GM06990 (cell line): Measurements from ENCODE around the gene LDLRAD4.

Source experiments
- DNase-seq: peaks from one replicate; pipeline ENCODE4 v3.0.0-alpha.2; 2011; ENCODE audit not compliant: insufficient read length; ENCODE audit errors: extremely low read depth
- H3K27me3 ChIP-seq: replicated peaks from 2 replicates; pipeline ENCODE4 v1.6.0; 2011; ENCODE audit warnings: low read length; ENCODE audit not compliant: control insufficient read depth, insufficient read depth
- H3K36me3 ChIP-seq: 2 replicates; pipeline ENCODE4 v1.5.1; 2011; ENCODE audit warnings: low read length; ENCODE audit not compliant: control insufficient read depth, insufficient read depth
- H3K4me3 ChIP-seq: replicated peaks from 2 replicates; pipeline ENCODE4 v1.5.1; 2011; ENCODE audit warnings: low read depth, mild to moderate bottlenecking, control low read depth, low read length
- CTCF ChIP-seq: IDR thresholded peaks from 2 replicates; pipeline ENCODE4 v1.5.1; 2011; ENCODE audit warnings: low read length, control low read depth, mild to moderate bottlenecking, inconsistent platforms; ENCODE audit not compliant: insufficient read depth, poor library complexity, severe bottlenecking

LDLRAD4 gene

GRCh38 chr18:13309748-13310670 lies 91.4 kb downstream of the LDLRAD4 start:
- H3K4me3 ChIP-seq = no peak overlapping the region
- H3K36me3 ChIP-seq = no peaks in the 10 kb centered on the region
- no peak for DNase-seq
- no peak for TF ChIP-seq CTCF
- H3K27me3 ChIP-seq = no peaks in the 10 kb centered on the region; the same call in 1 of the 2 replicates

DNA sequence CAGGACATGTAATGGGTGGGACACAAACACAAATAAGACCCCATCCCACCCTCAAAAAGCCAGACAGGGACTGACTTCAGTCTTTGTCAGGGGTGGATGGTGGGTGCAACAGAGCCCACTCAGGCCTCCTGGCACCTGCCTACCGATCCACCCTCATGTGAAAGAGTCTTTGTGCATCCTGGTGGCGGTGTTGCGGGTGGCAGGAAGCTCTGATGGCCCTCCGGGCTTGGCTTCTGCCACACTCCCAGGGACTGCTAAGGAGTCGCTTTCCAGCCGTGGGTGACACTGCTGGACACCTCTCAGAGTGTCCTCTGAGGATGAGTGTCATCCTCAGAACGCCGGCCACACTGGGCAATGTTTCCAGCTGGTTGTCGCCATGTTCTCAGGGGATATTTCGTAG lies 92.6 kb downstream of the LDLRAD4 start:
- Histone ChIP-seq H3K36me3 (no peaks in the 10 kb centered on the region), H3K27me3 (no peaks in the 10 kb centered on the region; the same call in 1 of the 2 replicates), H3K4me3 (no peak overlapping the region)
- no peak for DNase-seq
- TF ChIP-seq CTCF = no peak

DNA sequence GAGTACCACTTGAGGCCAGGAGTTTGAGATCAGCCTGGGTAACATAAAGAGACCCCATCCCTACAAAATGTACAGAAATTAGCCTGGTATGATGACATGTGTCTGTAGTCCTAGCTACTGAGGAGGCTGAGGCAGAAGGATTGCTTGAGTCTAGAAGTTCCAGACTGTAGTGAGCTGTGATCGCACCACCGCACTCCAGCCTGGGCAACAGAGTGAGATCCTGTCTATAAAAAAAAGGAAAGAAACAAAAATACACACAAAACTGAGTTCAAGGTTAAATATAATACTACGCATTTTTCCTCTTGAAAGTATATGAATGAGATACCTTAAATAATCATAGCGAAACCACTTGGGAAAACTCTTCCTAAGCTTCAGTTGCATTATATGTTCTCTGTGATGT lies 94.0 kb downstream of the LDLRAD4 start:
- no peak for TF ChIP-seq CTCF
- no peak for DNase-seq
- Histone ChIP-seq H3K4me3 (no peak overlapping the region), H3K36me3 (no peaks in the 10 kb centered on the region), H3K27me3 (no peaks in the 10 kb centered on the region; the same call in 1 of the 2 replicates)

DNA sequence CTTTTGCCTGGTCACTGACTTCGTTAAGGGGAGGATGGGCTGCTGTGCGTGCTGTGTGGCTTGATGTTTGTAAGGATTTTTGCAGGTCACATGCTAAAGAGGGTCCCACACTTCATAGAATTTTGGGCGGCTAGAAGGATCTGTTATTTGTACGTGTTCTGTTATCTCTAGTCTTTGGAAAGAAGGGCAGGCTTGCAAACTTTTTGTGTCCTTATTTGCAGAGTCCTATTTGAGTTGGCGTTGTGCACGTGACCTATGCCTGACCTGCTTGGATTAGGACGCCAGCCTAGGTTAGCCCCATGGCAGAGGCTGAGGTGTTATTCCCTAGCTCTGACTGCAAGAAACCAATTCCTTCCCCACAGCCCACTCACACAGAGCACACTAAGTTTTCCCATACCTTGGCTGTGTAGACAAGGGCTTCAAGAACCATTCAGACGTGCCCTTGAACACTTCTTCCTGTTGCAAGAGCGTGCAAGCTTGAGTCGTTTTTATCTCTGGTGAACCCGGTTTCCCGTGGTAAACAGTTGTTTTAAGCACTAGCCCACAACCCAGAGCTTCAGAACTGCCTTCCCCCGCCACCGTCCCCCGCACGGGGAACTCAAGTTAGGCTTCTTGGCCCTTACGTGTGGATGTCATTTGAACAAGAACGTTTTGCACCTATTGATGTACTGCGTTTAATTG lies 94.6 kb downstream of the LDLRAD4 start:
- Histone ChIP-seq H3K27me3 (no peaks in the 10 kb centered on the region; the same call in 1 of the 2 replicates), H3K36me3 (no peaks in the 10 kb centered on the region), H3K4me3 (no peak overlapping the region)
- TF ChIP-seq CTCF = no peak
- DNase-seq = no peak

DNA sequence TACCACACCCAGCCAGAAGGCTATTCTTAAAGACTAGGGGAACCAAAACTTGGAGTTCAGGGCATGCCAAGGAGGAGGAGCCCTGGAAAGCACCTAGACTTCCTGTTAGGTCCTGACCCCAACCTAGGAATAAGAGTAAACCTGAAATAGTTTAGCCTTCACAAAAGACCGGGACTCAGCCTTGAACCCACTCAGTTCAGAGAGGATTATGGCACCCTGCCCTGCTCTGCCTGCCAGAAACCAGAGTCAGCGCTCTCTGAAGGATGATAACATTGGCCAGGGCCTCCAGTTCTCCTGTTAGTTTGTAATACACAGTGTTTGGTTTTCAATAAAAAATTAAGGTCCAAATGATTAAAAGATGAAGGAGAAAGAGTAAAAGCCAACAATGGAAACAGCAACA lies 96.4 kb downstream of the LDLRAD4 start:
- no peak overlapping the region for H3K4me3 ChIP-seq
- H3K27me3 ChIP-seq = no peaks in the 10 kb centered on the region; the same call in 1 of the 2 replicates
- no peaks in the 10 kb centered on the region for H3K36me3 ChIP-seq
- DNase-seq = no peak
- no peak for TF ChIP-seq CTCF
